Measurements from ENCODE around the gene MTO1.

- TF ChIP-seq CTCF (IDR thresholded peaks at IDR 0.05; ENCODE audit: low read depth, low read length) = no peak
- TF ChIP-seq EZH2phosphoT487 (IDR thresholded peaks at IDR 0.05; ENCODE audit: low read depth) = no peak
Measured at GRCh38 chr6:73521351-73521985, 59.9 kb downstream of the MTO1 start.
